HG03442 (cell line): ENCODE measurements around the gene PGA3.
"Not testable (repeated sequence)": the region's sequence is repeated elsewhere in the genome, so short reads cannot be mapped to it uniquely, and the experiment has no call there.

Source experiments
- ATAC-seq: cut with Tn5 transposase; IDR thresholded peaks from one replicate; pipeline ENCODE4 v1.9.1; 2021; ENCODE audit warnings: mild to moderate bottlenecking, moderate library complexity; ENCODE audit not compliant: unreplicated experiment

Gene PGA3

DNA sequence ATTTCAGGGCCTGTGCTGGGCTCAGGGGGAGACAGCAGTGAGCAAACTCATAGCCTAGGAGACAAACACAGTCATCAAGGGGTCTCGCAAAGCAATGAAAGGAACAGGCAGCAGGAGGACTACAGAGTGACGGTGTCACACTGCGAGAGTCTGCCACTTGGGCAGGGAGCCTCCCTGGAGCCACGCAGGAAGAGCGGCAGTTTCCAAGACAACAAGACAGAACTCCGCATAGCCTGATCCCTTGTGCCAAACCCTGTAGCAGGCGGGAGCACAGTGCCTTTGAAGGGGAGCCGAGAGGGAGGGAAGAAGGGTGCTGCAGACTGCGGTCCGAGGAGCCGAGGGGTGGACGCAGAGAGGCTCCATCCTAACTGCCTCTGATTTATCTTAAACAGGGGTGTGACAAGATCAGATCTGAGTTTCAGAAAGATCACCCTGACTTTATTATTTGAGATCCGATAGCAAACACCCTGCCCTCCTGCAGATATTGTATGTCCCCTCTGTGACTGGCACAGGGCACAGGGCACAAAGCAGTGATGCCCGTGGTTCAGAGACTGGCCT is 1.3 kb downstream of the PGA3 start:
- ATAC-seq: not testable (repeated sequence)

DNA sequence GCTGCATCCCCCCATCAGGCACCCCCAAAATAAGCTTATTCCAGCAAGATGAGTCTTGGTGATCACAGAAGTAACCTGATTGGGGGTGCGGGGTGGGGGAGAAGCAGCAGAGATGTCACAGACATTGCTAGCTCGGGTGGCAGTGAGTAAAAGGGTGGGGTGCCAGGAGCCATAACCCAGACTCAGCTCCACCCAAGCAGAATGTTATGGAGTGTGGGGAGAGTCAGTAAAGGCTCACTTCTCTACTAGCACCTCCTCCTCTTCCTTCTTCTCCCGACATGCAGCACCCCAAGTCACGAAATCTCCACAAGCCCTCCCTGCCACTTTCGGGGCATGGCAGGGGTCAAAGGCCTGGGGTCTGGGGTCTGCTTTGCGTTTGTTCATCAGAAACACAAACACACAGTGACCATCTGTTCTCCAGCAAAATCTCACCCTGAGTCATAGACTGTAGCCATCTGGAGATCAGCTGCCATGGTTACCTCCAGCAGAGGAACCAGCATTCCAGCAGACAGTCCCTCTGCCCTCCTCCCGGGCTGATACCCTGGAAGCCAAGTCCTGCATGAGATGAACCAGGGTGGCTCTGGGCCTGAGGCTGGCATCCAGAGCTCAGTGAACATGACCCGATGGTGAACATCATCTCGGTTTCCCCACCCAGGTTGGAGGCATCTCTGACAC is 4.5 kb downstream of the PGA3 start:
- not testable (repeated sequence) for ATAC-seq

- not testable (repeated sequence) for ATAC-seq
These were observed 7.3 kb downstream of the PGA3 start for GRCh38 chr11:61210629-61211028.

DNA sequence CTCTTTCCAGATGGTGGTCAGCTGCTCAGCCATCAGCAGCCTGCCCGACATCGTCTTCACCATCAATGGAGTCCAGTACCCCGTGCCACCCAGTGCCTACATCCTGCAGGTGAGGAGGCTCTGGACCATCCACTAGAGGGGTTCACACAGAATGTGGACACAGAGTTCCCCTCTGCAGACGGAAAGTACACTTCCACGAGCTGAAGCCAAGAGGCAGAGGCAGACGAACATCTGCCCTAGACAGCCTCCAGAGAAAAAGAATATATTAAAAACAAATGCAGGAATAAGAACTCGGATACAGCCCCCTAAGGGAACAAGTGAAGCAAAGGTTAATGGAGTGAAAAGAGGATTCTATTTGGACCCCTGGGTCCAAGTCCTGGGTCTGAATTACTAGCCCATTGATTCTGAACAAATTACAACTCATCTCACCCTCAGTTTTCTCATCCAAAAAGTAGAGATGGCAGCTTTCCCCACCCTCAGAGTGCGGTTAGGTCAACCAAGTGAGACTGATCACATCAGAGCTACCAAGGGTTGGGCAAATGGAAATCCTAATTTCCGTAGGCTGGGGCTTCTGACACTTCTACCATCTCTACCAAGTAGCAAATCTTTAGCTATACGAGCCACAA is 8.1 kb downstream of the PGA3 start:
- not testable (repeated sequence) for ATAC-seq

DNA sequence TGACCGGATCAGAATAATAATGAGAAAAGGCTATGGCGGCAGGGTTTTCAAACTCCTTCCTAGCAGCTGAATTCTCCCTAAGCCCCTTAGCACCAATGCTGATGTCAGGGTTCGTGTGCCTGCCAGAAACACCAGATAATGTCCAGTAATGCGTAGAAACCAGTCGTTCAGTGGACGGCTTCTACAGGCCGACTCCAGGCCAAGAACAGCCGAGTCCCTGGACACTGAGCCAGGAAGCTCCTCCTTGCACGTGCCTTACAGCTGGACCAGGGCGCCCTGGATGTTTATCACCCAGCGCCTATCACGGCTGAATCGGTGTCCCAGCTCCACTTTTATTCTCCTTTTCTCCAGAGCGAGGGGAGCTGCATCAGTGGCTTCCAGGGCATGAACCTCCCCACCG is 8.9 kb downstream of the PGA3 start:
- ATAC-seq: not testable (repeated sequence)

GRCh38 chr11:61213711-61214324 is 10.5 kb downstream of the PGA3 start:
- not testable (repeated sequence) for ATAC-seq

- ATAC-seq: not testable (repeated sequence)
These were observed 15.0 kb downstream of the PGA3 start for GRCh38 chr11:61218306-61218705.

DNA sequence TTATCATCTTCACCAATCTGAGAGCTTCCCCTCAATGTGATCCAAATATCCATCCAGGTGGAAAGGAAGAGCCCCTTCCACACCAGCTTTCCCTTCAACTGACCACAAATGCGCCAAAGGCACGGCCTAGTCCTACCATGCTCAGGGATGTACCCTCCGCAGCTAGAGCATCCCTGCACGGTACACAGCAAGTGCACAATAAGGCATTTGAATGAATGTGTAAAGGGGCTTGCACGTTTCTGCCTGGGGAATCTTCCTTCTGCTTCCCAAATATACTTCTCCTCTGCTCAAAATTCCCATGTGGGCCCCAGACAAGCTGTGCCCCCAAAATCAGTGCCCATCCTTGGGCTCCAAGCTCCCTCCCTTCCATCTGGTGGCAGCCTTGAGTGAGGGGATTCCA is 15.7 kb downstream of the PGA3 start:
- ATAC-seq: not testable (repeated sequence)

DNA sequence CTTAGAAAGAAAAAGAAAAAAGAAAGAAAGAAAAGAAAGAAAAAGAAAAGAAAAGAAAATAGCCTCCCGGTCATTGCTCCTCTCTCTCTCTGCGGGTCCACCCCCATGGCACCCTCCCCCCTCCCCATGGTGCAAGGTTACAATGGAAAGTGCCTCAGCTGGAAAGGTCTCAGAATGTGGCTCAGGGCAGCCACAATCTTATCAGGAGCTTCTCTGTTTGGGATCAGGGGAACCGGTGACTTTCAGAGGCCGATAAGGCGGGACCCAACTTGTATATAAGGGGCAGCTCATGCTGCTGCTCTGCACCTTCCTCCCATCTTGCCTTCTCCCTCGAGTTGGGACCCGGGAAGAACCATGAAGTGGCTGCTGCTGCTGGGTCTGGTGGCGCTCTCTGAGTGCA is 18.7 kb downstream of the PGA3 start, which contains the start of gene PGA4:
PGA4 (plus strand) TSS at position 301 of the 400 bp plus-strand sequence; CDS start at position 355, 54 bp downstream.
- ATAC-seq: not testable (repeated sequence)

DNA sequence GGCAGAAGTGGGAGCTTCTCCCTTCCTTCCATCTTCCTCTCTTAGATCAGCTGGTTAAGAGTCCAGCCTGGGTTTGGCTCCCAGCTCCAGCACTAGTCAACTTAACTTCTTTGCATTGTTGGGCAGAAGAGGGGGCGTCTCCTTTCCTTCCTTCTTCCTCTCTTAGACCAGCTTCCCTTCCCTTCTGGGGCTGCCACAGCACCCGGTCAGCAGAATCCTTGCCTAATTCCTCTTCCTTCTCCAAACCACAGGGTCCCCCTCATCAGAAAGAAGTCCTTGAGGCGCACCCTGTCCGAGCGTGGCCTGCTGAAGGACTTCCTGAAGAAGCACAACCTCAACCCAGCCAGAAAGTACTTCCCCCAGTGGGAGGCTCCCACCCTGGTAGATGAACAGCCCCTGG is 19.4 kb downstream of the PGA3 start:
- ATAC-seq: not testable (repeated sequence)

GRCh38 chr11:61226457-61227137 is 23.3 kb downstream of the PGA3 start:
- ATAC-seq: not testable (repeated sequence)

- ATAC-seq: not testable (repeated sequence)
These were observed 26.1 kb downstream of the PGA3 start for GRCh38 chr11:61229458-61229857.

DNA sequence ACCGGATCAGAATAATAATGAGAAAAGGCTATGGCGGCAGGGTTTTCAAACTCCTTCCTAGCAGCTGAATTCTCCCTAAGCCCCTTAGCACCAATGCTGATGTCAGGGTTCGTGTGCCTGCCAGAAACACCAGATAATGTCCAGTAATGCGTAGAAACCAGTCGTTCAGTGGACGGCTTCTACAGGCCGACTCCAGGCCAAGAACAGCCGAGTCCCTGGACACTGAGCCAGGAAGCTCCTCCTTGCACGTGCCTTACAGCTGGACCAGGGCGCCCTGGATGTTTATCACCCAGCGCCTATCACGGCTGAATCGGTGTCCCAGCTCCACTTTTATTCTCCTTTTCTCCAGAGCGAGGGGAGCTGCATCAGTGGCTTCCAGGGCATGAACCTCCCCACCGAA is 27.7 kb downstream of the PGA3 start:
- ATAC-seq: not testable (repeated sequence)

DNA sequence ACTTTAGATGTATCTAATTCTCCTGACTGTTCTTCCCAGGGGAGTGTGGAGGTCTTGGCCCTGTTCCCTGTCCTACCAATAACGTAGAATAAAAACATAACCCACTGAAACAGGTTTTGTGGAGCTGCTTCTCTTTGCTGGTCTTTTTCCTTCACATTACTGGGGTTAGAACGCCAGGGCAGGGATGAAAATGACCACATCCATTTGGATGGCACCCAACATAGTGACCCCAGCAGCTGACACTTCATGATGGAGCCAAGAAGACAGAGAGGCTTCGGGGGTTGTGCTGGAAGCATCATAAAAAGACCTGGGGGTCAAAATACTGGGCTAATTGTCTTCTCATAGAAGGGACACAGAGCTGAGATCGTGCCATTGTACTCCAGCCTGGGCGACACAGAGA is 28.3 kb downstream of the PGA3 start:
- not testable (repeated sequence) for ATAC-seq

- not testable (repeated sequence) for ATAC-seq
These were observed 29.3 kb downstream of the PGA3 start for GRCh38 chr11:61232548-61233145.

- ATAC-seq: not testable (repeated sequence)
These were observed 33.8 kb downstream of the PGA3 start for GRCh38 chr11:61237130-61237529.

GRCh38 chr11:61240288-61240687 is 37.0 kb downstream of the PGA3 start:
- ATAC-seq: not testable (repeated sequence)

DNA sequence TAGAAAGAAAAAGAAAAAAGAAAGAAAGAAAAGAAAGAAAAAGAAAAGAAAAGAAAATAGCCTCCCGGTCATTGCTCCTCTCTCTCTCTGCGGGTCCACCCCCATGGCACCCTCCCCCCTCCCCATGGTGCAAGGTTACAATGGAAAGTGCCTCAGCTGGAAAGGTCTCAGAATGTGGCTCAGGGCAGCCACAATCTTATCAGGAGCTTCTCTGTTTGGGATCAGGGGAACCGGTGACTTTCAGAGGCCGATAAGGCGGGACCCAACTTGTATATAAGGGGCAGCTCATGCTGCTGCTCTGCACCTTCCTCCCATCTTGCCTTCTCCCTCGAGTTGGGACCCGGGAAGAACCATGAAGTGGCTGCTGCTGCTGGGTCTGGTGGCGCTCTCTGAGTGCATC is 37.6 kb downstream of the PGA3 start, which contains the start of gene PGA5:
PGA5 (plus strand) TSS at position 301 of the 400 bp plus-strand sequence; CDS start at position 353, 52 bp downstream.
- not testable (repeated sequence) for ATAC-seq

GRCh38 chr11:61241526-61241925 is 38.2 kb downstream of the PGA3 start:
- not testable (repeated sequence) for ATAC-seq

GRCh38 chr11:61245284-61245964 is 42.1 kb downstream of the PGA3 start:
- ATAC-seq: not testable (repeated sequence)
